K562 (cell line): ENCODE results near the gene CEP350. TPM values are rescaled to one million over a fixed set of nuclear protein-coding genes. Genes with fewer than 3 reads are reported as not detected.

Experiments used
- CBX8 ChIP-seq: fragments of 200-600 bp; sonication (generic); IDR thresholded peaks from 2 replicates; pipeline ENCODE4 v1.6.1; 2012; ENCODE audit warnings: borderline replicate concordance, mixed run types, low read depth, mild to moderate bottlenecking, moderate library complexity, mixed read lengths, low read length, control low read depth, inconsistent platforms; ENCODE audit not compliant: poor library complexity, severe bottlenecking; ENCODE audit errors: extremely low read depth
- CEBPB ChIP-seq: fragments of 450-650 bp; IDR thresholded peaks from 2 replicates; pipeline ENCODE4 v1.6.1; 2016; ENCODE audit warnings: missing genetic modification characterization, missing compliant biosample characterization
- FOXM1 ChIP-seq, 2 experiments: fragments of 450-650 bp in 1 of 2; sonication (generic) in 1 of 2; formaldehyde crosslinking in 1 of 2; IDR thresholded peaks; 2 replicates each; pipeline versions ENCODE4 v1.6.1 to v1.9.0; 2017 to 2022; ENCODE audit warnings: low read depth in 2 of 2, mild to moderate bottlenecking in 2 of 2, missing genetic modification reagents in 1 of 2, moderate library complexity in 1 of 2
- HDAC6 ChIP-seq: IDR thresholded peaks from 2 replicates; pipeline ENCODE4 v1.6.1; 2012; ENCODE audit warnings: low read depth, mild to moderate bottlenecking, control low read depth, inconsistent platforms, low read length, moderate library complexity
- HMGN3 ChIP-seq: IDR thresholded peaks from 2 replicates; pipeline ENCODE4 v1.6.1; 2011; ENCODE audit warnings: borderline replicate concordance, low read depth, mild to moderate bottlenecking, mixed read lengths, low read length; ENCODE audit not compliant: insufficient read length; ENCODE audit errors: extremely low read depth
- ID3 ChIP-seq, 2 experiments: fragments of 250-450 bp in 1 of 2; fragments of 450-650 bp in 1 of 2; sonication (Bioruptor Pico) in 1 of 2; IDR thresholded peaks; 2 replicates each; pipeline versions ENCODE4 v1.6.1 to v1.8.0; 2016 to 2021; ENCODE audit warnings: mild to moderate bottlenecking in 2 of 2, moderate library complexity in 2 of 2, missing compliant biosample characterization in 1 of 2, missing genetic modification characterization in 1 of 2
- KHSRP ChIP-seq: fragments of 450-650 bp; IDR thresholded peaks from 2 replicates; pipeline ENCODE4 v1.6.1; 2017
- LCOR ChIP-seq: sonication (generic); formaldehyde crosslinking; IDR thresholded peaks from 2 replicates; pipeline ENCODE4 v1.8.0; 2022; ENCODE audit warnings: mild to moderate bottlenecking, missing genetic modification reagents
- MCM3 ChIP-seq: fragments of 450-650 bp; IDR thresholded peaks from 2 replicates; pipeline ENCODE4 v1.6.1; 2016
- NELFE ChIP-seq: IDR thresholded peaks from 2 replicates; pipeline ENCODE4 v1.6.1; 2011; ENCODE audit warnings: mild to moderate bottlenecking; ENCODE audit not compliant: insufficient read depth, insufficient read length
- RBM39 ChIP-seq: fragments of 200-400 bp; formaldehyde crosslinking; optimal IDR thresholded peaks from 2 replicates; pipeline ENCODE3; 2018; ENCODE audit warnings: low read depth, low read length
- TRIM25 ChIP-seq: fragments of 450-650 bp; IDR thresholded peaks from 2 replicates; pipeline ENCODE4 v1.7.0; 2016; ENCODE audit warnings: borderline replicate concordance
- TSC22D4 ChIP-seq: fragments of 450-650 bp; IDR thresholded peaks from 2 replicates; pipeline ENCODE4 v1.6.1; 2016; ENCODE audit warnings: missing genetic modification characterization, missing biosample characterization, control low read depth
- USF2 ChIP-seq: sonication (generic); formaldehyde crosslinking; IDR thresholded peaks from 2 replicates; pipeline ENCODE4 v1.5.0; 2020; ENCODE audit warnings: missing genetic modification reagents
- ZNF121 ChIP-seq: sonication (generic); formaldehyde crosslinking; conservative IDR thresholded peaks from 2 replicates; pipeline ENCODE4 v1.8.0; 2022; ENCODE audit warnings: missing genetic modification reagents
- ZNF444 ChIP-seq: fragments of 250-450 bp; sonication (Bioruptor Pico); IDR thresholded peaks from 2 replicates; pipeline ENCODE4 v1.4.0; 2020; ENCODE audit warnings: mild to moderate bottlenecking, moderate library complexity
- ZNF639 ChIP-seq, 2 experiments: fragments of 200-800 bp in 1 of 2; sonication (Bioruptor generic) in 1 of 2; sonication (generic) in 1 of 2; formaldehyde crosslinking in 1 of 2; IDR thresholded peaks in 1 of 2; conservative IDR thresholded peaks in 1 of 2; 2 replicates each; pipeline versions ENCODE4 v1.5.0 to v1.6.1; 2016 to 2020; ENCODE audit warnings: missing compliant biosample characterization in 1 of 2, missing genetic modification characterization in 1 of 2, missing genetic modification reagents in 1 of 2
- polyA plus RNA-seq, 8 experiments: library from polyadenylated mRNA; depleted of rRNA in 4 of 8; stranded (reverse) in 5 of 8; unstranded in 3 of 8; fragments of >200 nt; fragmentation: Nextera tagmentation in 2 of 8; fragmentation: Illumina TruSeq in 1 of 8; extraction: Ambion mirVana in 2 of 8; extraction: Trizol in 1 of 8; gene quantifications; 2 replicates each; pipeline versions ENCODE4 v1.2.1 to v1.2.3, GENCODE V29; 2011 to 2014; ENCODE audit warnings: inconsistent platforms in 1 of 8, missing spikeins in 1 of 8
- total RNA-seq, 7 experiments: library from RNA; depleted of rRNA in 6 of 7; stranded (reverse); fragments of >200 nt in 6 of 7; fragmentation: Illumina TruSeq in 2 of 7; extraction: Trizol in 2 of 7; gene quantifications; 2 replicates each; pipeline versions ENCODE4 v1.2.1 to v1.2.3, GENCODE V29; 2011 to 2021; ENCODE audit warnings: low replicate concordance in 1 of 7

Gene CEP350
- total and polyA plus RNA-seq, 9 of the 15 experiments (the other 6 are each of a cell fraction or from before 2014, with no cell fraction given): 8.3 to 64.3 (median 28.0) TPM

- TF ChIP-seq NELFE (no peak), TSC22D4 (tag) (no peak), CEBPB (tag) (no peak), ZNF121 (no peak), HMGN3 (peak; percentile 44), HDAC6 (no peak), USF2 (CRISPR knock-in tag) (no peak), FOXM1 (IDR thresholded peaks at IDR 0.05; ENCODE audit: low read depth) (peak; percentile 95), FOXM1 (CRISPR knock-in tag; IDR thresholded peaks at IDR 0.05; ENCODE audit: low read depth) (no peak), ID3 (CRISPR knock-in tag; IDR thresholded peaks at IDR 0.05) (no peak), ID3 (tag; IDR thresholded peaks at IDR 0.05) (peak; percentile 76; the same call in 1 of the 2 replicates), TRIM25 (peak; percentile 80; the same call in 1 of the 2 replicates), ZNF639 (CRISPR knock-in tag; conservative IDR thresholded peaks at IDR 0.05 in 1 of 2, IDR thresholded peaks at IDR 0.05 in 1 of 2) (peak in 1 of 2 experiments; percentile 72; a peak in 2 of 4 replicates), LCOR (CRISPR knock-in tag) (peak; percentile 42; the same call in 1 of the 2 replicates), KHSRP (peak; percentile 82), MCM3 (no peak), CBX8 (no peak), RBM39 (no peak), ZNF444 (CRISPR knock-in tag) (no peak)
These were observed 17.2 kb downstream of the CEP350 start (continued) for GRCh38 chr1:179971563-179972496.
